Measurements from ENCODE around the gene SLC24A4. TPM values are rescaled to one million over a fixed set of nuclear protein-coding genes. Genes with fewer than 3 reads are reported as not detected.

The SLC24A4 gene
- polyA plus RNA-seq, 1 donor from 2014 or later, result 0.17 TPM

GRCh38 chr14:92516966-92517506 is 194.1 kb downstream of the SLC24A4 start:
- H3K4me3 ChIP-seq (ENCODE audit: low read length), result no peak overlapping the region
- H3F3A ChIP-seq (ENCODE audit: insufficient read depth, low read length, poor library complexity, severe bottlenecking), result no peaks in the 10 kb centered on the region
- H3K4me2 ChIP-seq (ENCODE audit: low read length), result no peak overlapping the region
- no peak overlapping the region for H3K9ac ChIP-seq (ENCODE audit: low read length)
- H3K9me2 ChIP-seq (ENCODE audit: insufficient read depth, low read length), result no peaks in the 10 kb centered on the region
- H4K20me1 ChIP-seq (ENCODE audit: insufficient read depth), result no peaks in the 10 kb centered on the region
- no peak overlapping the region for H2AFZ ChIP-seq (ENCODE audit: low read depth, low read length)
- TF ChIP-seq EZH2 (IDR thresholded peaks at IDR 0.05; ENCODE audit: borderline replicate concordance, insufficient read depth, low read length, poor library complexity, severe bottlenecking) (no peak), TAF1 (IDR thresholded peaks at IDR 0.05; ENCODE audit: low read depth) (no peak), RAD21 (conservative IDR thresholded peaks at IDR 0.05) (no peak), SMC3 (conservative IDR thresholded peaks at IDR 0.05; ENCODE audit: poor library complexity) (no peak)
- no peak overlapping the region for H3K27ac ChIP-seq (ENCODE audit: low read length)
- H3K79me2 ChIP-seq (replicated peaks; ENCODE audit: insufficient read depth, low read length), result no peaks in the 10 kb centered on the region
- no peaks in the 10 kb centered on the region for H3K9me3 ChIP-seq (ENCODE audit: low read length)
- H3K36me3 ChIP-seq (ENCODE audit: insufficient read depth, low read length), result no peaks in the 10 kb centered on the region
- peaks cover 36% of the 10 kb centered on the region for H3K27me3 ChIP-seq (ENCODE audit: insufficient read depth, low read depth, low read length)

DNA sequence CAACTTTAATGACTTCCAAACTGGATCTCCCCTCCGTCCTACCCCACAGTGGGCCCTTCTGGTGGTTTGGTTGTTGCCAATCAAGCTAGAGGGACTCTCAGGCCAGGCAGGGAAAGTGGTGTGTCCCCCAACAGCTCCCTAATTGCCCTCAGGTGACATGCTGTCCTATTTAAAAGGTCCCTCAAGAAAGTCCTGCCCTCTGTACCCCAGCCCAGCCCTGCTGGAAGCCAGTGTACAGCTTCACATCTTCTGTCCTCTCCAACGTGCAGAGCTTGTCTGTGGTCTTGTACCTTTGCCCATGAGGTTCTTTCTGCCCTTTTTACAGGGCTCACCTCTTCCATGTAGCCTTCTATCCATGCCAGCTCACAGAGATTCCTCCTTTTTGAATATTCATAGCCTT is 194.8 kb downstream of the SLC24A4 start:
- Histone ChIP-seq H2AFZ (ENCODE audit: low read depth, low read length) (no peak overlapping the region), H3K27ac (ENCODE audit: low read length) (no peak overlapping the region), H3K9me3 (ENCODE audit: low read length) (no peaks in the 10 kb centered on the region), H3K4me3 (ENCODE audit: low read length) (no peak overlapping the region), H3K9me2 (ENCODE audit: insufficient read depth, low read length) (no peaks in the 10 kb centered on the region), H4K20me1 (ENCODE audit: insufficient read depth) (no peaks in the 10 kb centered on the region), H3K9ac (ENCODE audit: low read length) (no peak overlapping the region), H3K27me3 (ENCODE audit: insufficient read depth, low read depth, low read length) (peaks cover 31% of the 10 kb centered on the region), H3F3A (ENCODE audit: insufficient read depth, low read length, poor library complexity, severe bottlenecking) (no peaks in the 10 kb centered on the region), H3K36me3 (ENCODE audit: insufficient read depth, low read length) (no peaks in the 10 kb centered on the region), H3K4me2 (ENCODE audit: low read length) (no peak overlapping the region), H3K79me2 (replicated peaks; ENCODE audit: insufficient read depth, low read length) (no peaks in the 10 kb centered on the region)
- TF ChIP-seq TAF1 (IDR thresholded peaks at IDR 0.05; ENCODE audit: low read depth) (no peak), POLR2AphosphoS5 (IDR thresholded peaks at IDR 0.05) (no peak), MXI1 (conservative IDR thresholded peaks at IDR 0.05; ENCODE audit: poor library complexity, severe bottlenecking) (no peak), RAD21 (conservative IDR thresholded peaks at IDR 0.05) (no peak), EZH2 (IDR thresholded peaks at IDR 0.05; ENCODE audit: borderline replicate concordance, insufficient read depth, low read length, poor library complexity, severe bottlenecking) (no peak), EP300 (conservative IDR thresholded peaks at IDR 0.05; ENCODE audit: poor library complexity, severe bottlenecking) (no peak)
- TF ChIP-seq, protein P1, sequence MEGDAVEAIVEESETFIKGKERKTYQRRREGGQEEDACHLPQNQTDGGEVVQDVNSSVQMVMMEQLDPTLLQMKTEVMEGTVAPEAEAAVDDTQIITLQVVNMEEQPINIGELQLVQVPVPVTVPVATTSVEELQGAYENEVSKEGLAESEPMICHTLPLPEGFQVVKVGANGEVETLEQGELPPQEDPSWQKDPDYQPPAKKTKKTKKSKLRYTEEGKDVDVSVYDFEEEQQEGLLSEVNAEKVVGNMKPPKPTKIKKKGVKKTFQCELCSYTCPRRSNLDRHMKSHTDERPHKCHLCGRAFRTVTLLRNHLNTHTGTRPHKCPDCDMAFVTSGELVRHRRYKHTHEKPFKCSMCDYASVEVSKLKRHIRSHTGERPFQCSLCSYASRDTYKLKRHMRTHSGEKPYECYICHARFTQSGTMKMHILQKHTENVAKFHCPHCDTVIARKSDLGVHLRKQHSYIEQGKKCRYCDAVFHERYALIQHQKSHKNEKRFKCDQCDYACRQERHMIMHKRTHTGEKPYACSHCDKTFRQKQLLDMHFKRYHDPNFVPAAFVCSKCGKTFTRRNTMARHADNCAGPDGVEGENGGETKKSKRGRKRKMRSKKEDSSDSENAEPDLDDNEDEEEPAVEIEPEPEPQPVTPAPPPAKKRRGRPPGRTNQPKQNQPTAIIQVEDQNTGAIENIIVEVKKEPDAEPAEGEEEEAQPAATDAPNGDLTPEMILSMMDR (IDR thresholded peaks at IDR 0.05; ENCODE audit: poor library complexity, severe bottlenecking), result no peak

GRCh38 chr14:92519246-92520101 is 196.5 kb downstream of the SLC24A4 start:
- no peak overlapping the region for H3K9ac ChIP-seq (ENCODE audit: low read length)
- H2AFZ ChIP-seq (ENCODE audit: low read depth, low read length), result no peak overlapping the region
- no peak overlapping the region for H3K4me3 ChIP-seq (ENCODE audit: low read length)
- H3K4me2 ChIP-seq (ENCODE audit: low read length), result no peak overlapping the region
- H3F3A ChIP-seq (ENCODE audit: insufficient read depth, low read length, poor library complexity, severe bottlenecking), result no peaks in the 10 kb centered on the region
- H3K79me2 ChIP-seq (replicated peaks; ENCODE audit: insufficient read depth, low read length), result no peaks in the 10 kb centered on the region
- H3K36me3 ChIP-seq (ENCODE audit: insufficient read depth, low read length), result no peaks in the 10 kb centered on the region
- H4K20me1 ChIP-seq (ENCODE audit: insufficient read depth), result no peaks in the 10 kb centered on the region
- no peaks in the 10 kb centered on the region for H3K9me2 ChIP-seq (ENCODE audit: insufficient read depth, low read length)
- TF ChIP-seq EP300 (conservative IDR thresholded peaks at IDR 0.05; ENCODE audit: poor library complexity, severe bottlenecking), result no peak
- TF ChIP-seq REST (IDR thresholded peaks at IDR 0.05; ENCODE audit: borderline replicate concordance), result no peak
- TF ChIP-seq TAF1 (IDR thresholded peaks at IDR 0.05; ENCODE audit: low read depth), result no peak
- TF ChIP-seq MXI1 (conservative IDR thresholded peaks at IDR 0.05; ENCODE audit: poor library complexity, severe bottlenecking), result no peak
- no peak for TF ChIP-seq SMC3 (conservative IDR thresholded peaks at IDR 0.05; ENCODE audit: poor library complexity)
- TF ChIP-seq RAD21 (conservative IDR thresholded peaks at IDR 0.05), result no peak
- TF ChIP-seq, protein P1 (IDR thresholded peaks at IDR 0.05; ENCODE audit: poor library complexity, severe bottlenecking), result no peak
- peaks cover 14% of the 10 kb centered on the region for H3K27me3 ChIP-seq (ENCODE audit: insufficient read depth, low read depth, low read length)
- H3K27ac ChIP-seq (ENCODE audit: low read length), result no peak overlapping the region
- no peaks in the 10 kb centered on the region for H3K9me3 ChIP-seq (ENCODE audit: low read length)

Data from neural cell (in vitro differentiated cells).